HepG2 (cell line): ENCODE results near the gene ZDHHC19. TPM values are rescaled to one million over a fixed set of nuclear protein-coding genes. Genes with fewer than 3 reads are reported as not detected.

ENCODE experiments used
- AHR ChIP-seq: IDR thresholded peaks from 2 replicates; pipeline ENCODE4 v1.6.1; 2018; ENCODE audit warnings: missing genetic modification reagents, missing compliant biosample characterization
- DMAP1 ChIP-seq: IDR thresholded peaks from 2 replicates; pipeline ENCODE4 v1.6.1; 2016
- HNRNPLL ChIP-seq: fragments of 200-400 bp; formaldehyde crosslinking; IDR thresholded peaks from 2 replicates; pipeline ENCODE4 v1.6.1; 2017; ENCODE audit warnings: mild to moderate bottlenecking, low read depth, low read length; ENCODE audit not compliant: poor library complexity, severe bottlenecking
- MAF1 ChIP-seq: sonication (generic); formaldehyde crosslinking; IDR thresholded peaks from 2 replicates; pipeline ENCODE4 v1.5.0; 2020; ENCODE audit warnings: missing genetic modification reagents, borderline replicate concordance
- MZF1 ChIP-seq: sonication (generic); formaldehyde crosslinking; IDR thresholded peaks from 2 replicates; pipeline ENCODE4 v1.8.1; 2023; ENCODE audit warnings: mild to moderate bottlenecking, missing genetic modification reagents, borderline replicate concordance
- NR2C2 ChIP-seq: sonication (generic); formaldehyde crosslinking; IDR thresholded peaks from 2 replicates; pipeline ENCODE4 v1.4.0; 2020; ENCODE audit warnings: missing genetic modification reagents, mild to moderate bottlenecking, moderate library complexity, borderline replicate concordance
- RBAK ChIP-seq: sonication (generic); formaldehyde crosslinking; IDR thresholded peaks from 2 replicates; pipeline ENCODE4 v1.5.1; 2020; ENCODE audit warnings: mild to moderate bottlenecking, missing genetic modification reagents
- RNF219 ChIP-seq: sonication (generic); formaldehyde crosslinking; IDR thresholded peaks from 2 replicates; pipeline ENCODE4 v1.5.0; 2020; ENCODE audit warnings: mild to moderate bottlenecking, missing genetic modification reagents
- SMARCE1 ChIP-seq: fragments of 450-650 bp; IDR thresholded peaks from 2 replicates; pipeline ENCODE4 v1.6.1; 2017; ENCODE audit warnings: borderline replicate concordance
- THAP11 ChIP-seq: IDR thresholded peaks from 2 replicates; pipeline ENCODE4 v1.6.1; 2016; ENCODE audit warnings: missing biosample characterization, missing genetic modification reagents
- ZBTB7A ChIP-seq: sonication (generic); formaldehyde crosslinking; IDR thresholded peaks from 2 replicates; pipeline ENCODE4 v1.8.0; 2022; ENCODE audit warnings: mild to moderate bottlenecking, missing genetic modification reagents
- ZNF451 ChIP-seq: sonication (generic); formaldehyde crosslinking; IDR thresholded peaks from 2 replicates; pipeline ENCODE4 v1.5.0; 2020; ENCODE audit warnings: mild to moderate bottlenecking, missing genetic modification reagents
- ZNF567 ChIP-seq: sonication (generic); formaldehyde crosslinking; IDR thresholded peaks from 2 replicates; pipeline ENCODE4 v1.8.1; 2023; ENCODE audit warnings: mild to moderate bottlenecking, missing genetic modification reagents, borderline replicate concordance
- ZNF670 ChIP-seq: sonication (generic); formaldehyde crosslinking; IDR thresholded peaks from 2 replicates; pipeline ENCODE4 v1.8.0; 2022; ENCODE audit warnings: mild to moderate bottlenecking, missing genetic modification reagents, borderline replicate concordance
- ZUFSP ChIP-seq: sonication (generic); formaldehyde crosslinking; IDR thresholded peaks from 2 replicates; pipeline ENCODE4 v1.9.0; 2021; ENCODE audit warnings: missing genetic modification reagents, mild to moderate bottlenecking, borderline replicate concordance
- polyA plus RNA-seq, 8 experiments: library from polyadenylated mRNA; depleted of rRNA in 3 of 8; stranded (reverse) in 7 of 8; unstranded in 1 of 8; fragments of >200 nt; fragmentation: Illumina TruSeq in 4 of 8; extraction: Trizol in 4 of 8; gene quantifications; 2 replicates each; pipeline versions ENCODE4 v1.2.1 to v1.2.3, GENCODE V29; 2011 to 2016; ENCODE audit warnings: low read depth in 4 of 8, missing spikeins in 1 of 8, mixed read lengths in 1 of 8; ENCODE audit not compliant: insufficient read depth in 1 of 8
- total RNA-seq, 5 experiments: library from RNA; depleted of rRNA; stranded (reverse); fragments of >200 nt; fragmentation: Illumina TruSeq; extraction: Trizol; gene quantifications; 2 replicates each; pipeline ENCODE4 v1.2.3, GENCODE V29; 2016; ENCODE audit warnings: low read depth in 1 of 5
- TF ChIP-seq, protein P1 (sequence below): sonication (generic); formaldehyde crosslinking; IDR thresholded peaks from 2 replicates; pipeline ENCODE4 v1.4.0; 2020; ENCODE audit warnings: missing genetic modification reagents
- TF ChIP-seq, protein P2 (sequence below): sonication (generic); formaldehyde crosslinking; IDR thresholded peaks from 2 replicates; pipeline ENCODE4 v1.4.0; 2020; ENCODE audit warnings: missing genetic modification reagents, borderline replicate concordance

The ZDHHC19 gene
- total and polyA plus RNA-seq, 2 of the 13 experiments (the other 11 are each of a cell fraction or from before 2014, with no cell fraction given), result 0.22 to 0.53 TPM

GRCh38 chr3:196214783-196215441 is 3.7 kb upstream of the ZDHHC19 start (continued):
- TF ChIP-seq AHR (0 out of 2 replicates have a peak, but pooled peaks have one; percentile 35), ZNF451 (no peak), MAF1 (CRISPR knock-in tag) (no peak), ZUFSP (CRISPR knock-in tag) (no peak), ZNF670 (CRISPR knock-in tag) (peak; percentile 68; the same call in 1 of the 2 replicates), RBAK (CRISPR knock-in tag) (no peak), ZBTB7A (CRISPR knock-in tag) (peak; percentile 94), NR2C2 (CRISPR knock-in tag) (peak; percentile 95), ZNF567 (CRISPR knock-in tag) (no peak), THAP11 (CRISPR knock-in tag) (peak; percentile 56), SMARCE1 (no peak), HNRNPLL (no peak), MZF1 (CRISPR knock-in tag) (no peak), RNF219 (CRISPR knock-in tag) (no peak), DMAP1 (0 out of 2 replicates have a peak, but pooled peaks have one; percentile 55)
- TF ChIP-seq, protein P1, sequence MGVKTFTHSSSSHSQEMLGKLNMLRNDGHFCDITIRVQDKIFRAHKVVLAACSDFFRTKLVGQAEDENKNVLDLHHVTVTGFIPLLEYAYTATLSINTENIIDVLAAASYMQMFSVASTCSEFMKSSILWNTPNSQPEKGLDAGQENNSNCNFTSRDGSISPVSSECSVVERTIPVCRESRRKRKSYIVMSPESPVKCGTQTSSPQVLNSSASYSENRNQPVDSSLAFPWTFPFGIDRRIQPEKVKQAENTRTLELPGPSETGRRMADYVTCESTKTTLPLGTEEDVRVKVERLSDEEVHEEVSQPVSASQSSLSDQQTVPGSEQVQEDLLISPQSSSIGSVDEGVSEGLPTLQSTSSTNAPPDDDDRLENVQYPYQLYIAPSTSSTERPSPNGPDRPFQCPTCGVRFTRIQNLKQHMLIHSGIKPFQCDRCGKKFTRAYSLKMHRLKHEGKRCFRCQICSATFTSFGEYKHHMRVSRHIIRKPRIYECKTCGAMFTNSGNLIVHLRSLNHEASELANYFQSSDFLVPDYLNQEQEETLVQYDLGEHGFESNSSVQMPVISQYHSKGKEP (CRISPR knock-in tag), result no peak
- TF ChIP-seq, protein P2, sequence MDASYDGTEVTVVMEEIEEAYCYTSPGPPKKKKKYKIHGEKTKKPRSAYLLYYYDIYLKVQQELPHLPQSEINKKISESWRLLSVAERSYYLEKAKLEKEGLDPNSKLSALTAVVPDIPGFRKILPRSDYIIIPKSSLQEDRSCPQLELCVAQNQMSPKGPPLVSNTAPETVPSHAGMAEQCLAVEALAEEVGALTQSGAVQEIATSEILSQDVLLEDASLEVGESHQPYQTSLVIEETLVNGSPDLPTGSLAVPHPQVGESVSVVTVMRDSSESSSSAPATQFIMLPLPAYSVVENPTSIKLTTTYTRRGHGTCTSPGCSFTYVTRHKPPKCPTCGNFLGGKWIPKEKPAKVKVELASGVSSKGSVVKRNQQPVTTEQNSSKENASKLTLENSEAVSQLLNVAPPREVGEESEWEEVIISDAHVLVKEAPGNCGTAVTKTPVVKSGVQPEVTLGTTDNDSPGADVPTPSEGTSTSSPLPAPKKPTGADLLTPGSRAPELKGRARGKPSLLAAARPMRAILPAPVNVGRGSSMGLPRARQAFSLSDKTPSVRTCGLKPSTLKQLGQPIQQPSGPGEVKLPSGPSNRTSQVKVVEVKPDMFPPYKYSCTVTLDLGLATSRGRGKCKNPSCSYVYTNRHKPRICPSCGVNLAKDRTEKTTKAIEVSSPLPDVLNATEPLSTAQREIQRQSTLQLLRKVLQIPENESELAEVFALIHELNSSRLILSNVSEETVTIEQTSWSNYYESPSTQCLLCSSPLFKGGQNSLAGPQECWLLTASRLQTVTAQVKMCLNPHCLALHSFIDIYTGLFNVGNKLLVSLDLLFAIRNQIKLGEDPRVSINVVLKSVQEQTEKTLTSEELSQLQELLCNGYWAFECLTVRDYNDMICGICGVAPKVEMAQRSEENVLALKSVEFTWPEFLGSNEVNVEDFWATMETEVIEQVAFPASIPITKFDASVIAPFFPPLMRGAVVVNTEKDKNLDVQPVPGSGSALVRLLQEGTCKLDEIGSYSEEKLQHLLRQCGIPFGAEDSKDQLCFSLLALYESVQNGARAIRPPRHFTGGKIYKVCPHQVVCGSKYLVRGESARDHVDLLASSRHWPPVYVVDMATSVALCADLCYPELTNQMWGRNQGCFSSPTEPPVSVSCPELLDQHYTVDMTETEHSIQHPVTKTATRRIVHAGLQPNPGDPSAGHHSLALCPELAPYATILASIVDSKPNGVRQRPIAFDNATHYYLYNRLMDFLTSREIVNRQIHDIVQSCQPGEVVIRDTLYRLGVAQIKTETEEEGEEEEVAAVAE (CRISPR knock-in tag), result peak; percentile 81; the same call in 1 of the 2 replicates
